ENCODE data around the gene NAV2.

The NAV2 gene

GRCh38 chr11:19772480-19772879 is 59.8 kb downstream of the NAV2 start:
- no peak overlapping the region for H3K4me3 ChIP-seq (ENCODE audit: low read depth, low read length)
- TF ChIP-seq, protein P1, sequence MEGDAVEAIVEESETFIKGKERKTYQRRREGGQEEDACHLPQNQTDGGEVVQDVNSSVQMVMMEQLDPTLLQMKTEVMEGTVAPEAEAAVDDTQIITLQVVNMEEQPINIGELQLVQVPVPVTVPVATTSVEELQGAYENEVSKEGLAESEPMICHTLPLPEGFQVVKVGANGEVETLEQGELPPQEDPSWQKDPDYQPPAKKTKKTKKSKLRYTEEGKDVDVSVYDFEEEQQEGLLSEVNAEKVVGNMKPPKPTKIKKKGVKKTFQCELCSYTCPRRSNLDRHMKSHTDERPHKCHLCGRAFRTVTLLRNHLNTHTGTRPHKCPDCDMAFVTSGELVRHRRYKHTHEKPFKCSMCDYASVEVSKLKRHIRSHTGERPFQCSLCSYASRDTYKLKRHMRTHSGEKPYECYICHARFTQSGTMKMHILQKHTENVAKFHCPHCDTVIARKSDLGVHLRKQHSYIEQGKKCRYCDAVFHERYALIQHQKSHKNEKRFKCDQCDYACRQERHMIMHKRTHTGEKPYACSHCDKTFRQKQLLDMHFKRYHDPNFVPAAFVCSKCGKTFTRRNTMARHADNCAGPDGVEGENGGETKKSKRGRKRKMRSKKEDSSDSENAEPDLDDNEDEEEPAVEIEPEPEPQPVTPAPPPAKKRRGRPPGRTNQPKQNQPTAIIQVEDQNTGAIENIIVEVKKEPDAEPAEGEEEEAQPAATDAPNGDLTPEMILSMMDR (IDR thresholded peaks at IDR 0.05; ENCODE audit: insufficient read depth, low read depth, low read length, missing control alignments), result no peak
- no peak for DNase-seq (ENCODE audit: low read depth)

- H3K4me3 ChIP-seq (ENCODE audit: low read depth, low read length), result no peak overlapping the region
- DNase-seq (ENCODE audit: low read depth), result no peak
- TF ChIP-seq, protein P1 (IDR thresholded peaks at IDR 0.05; ENCODE audit: insufficient read depth, low read depth, low read length, missing control alignments), result no peak
Measured at GRCh38 chr11:19774329-19774728, 61.7 kb downstream of the NAV2 start.

GRCh38 chr11:19774817-19775580 is 62.4 kb downstream of the NAV2 start:
- TF ChIP-seq, protein P1 (IDR thresholded peaks at IDR 0.05; ENCODE audit: insufficient read depth, low read depth, low read length, missing control alignments), result no peak
- no peak for DNase-seq (ENCODE audit: low read depth)

DNA sequence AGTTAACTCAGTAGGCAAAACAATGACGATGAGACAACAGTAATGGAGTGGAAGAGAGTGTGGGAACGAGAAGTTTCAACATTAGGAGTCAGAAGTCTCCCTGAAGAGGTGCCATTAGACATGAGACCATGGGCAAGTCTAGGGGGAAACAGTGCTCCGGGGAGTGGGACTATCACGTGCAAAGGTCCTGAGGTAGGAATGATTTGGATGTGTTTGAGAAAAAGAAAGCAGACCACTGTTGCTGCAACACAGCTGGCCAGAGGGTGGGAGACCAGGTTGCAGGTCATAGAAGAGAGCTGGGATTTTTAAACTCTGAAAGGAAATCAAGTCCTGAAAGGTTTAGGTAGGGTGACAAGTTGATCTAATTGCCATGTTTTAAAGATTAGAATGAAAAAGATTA is 63.0 kb downstream of the NAV2 start:
- DNase-seq (ENCODE audit: low read depth), result no peak
- TF ChIP-seq, protein P1 (IDR thresholded peaks at IDR 0.05; ENCODE audit: insufficient read depth, low read depth, low read length, missing control alignments), result no peak
- H3K4me3 ChIP-seq (ENCODE audit: low read depth, low read length), result no peak overlapping the region

More at GRCh38 chr11:19774817-19775580, 62.4 kb downstream of the NAV2 start:
- H3K4me3 ChIP-seq (ENCODE audit: low read depth, low read length), result no peak overlapping the region

- TF ChIP-seq, protein P1 (IDR thresholded peaks at IDR 0.05; ENCODE audit: insufficient read depth, low read depth, low read length, missing control alignments), result no peak
- peak; percentile 27 for DNase-seq (ENCODE audit: low read depth)
- H3K4me3 ChIP-seq (ENCODE audit: low read depth, low read length), result peak overlapping the region; percentile 54
Measured at GRCh38 chr11:19777039-19777376, 64.4 kb downstream of the NAV2 start.

DNA sequence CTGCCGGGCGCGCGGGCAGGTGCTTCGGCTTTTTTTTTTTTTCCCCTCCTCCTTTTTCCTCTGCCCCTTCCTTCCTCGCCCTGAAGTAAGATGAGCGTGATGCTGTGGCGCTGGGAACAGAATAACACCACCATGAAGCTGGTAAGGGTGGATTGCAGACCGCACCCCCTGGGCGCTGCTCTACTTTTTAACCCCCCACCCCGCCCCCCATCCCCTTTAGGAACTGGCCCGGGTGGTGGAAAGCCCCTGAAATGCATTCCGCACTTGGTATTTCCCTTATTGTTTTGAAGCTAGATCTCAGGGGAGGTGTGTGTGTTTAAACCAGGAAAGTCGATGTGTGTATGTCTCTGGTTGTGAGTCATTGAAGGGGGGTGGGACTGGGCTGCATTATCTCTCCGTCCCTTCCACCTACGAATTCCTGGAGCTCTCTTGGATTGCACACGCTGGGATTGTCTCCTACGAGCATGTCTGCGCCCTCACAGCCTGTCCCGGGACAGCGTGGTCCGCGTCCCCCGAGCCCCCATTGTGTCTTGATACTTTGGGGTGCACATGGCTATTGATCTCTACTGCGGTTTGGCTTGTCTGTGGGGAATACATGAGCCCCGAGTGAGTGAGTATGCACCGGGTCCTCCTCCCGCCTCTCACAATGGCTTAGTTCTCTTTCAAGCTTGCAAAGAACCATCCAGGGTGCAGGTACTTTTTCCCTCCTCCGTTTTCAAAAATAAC is 64.9 kb downstream of the NAV2 start:
- peak overlapping the region; percentile 54 for H3K4me3 ChIP-seq (ENCODE audit: low read depth, low read length)
- DNase-seq (ENCODE audit: low read depth), result peak; percentile 83
- TF ChIP-seq, protein P1 (IDR thresholded peaks at IDR 0.05; ENCODE audit: insufficient read depth, low read depth, low read length, missing control alignments), result no peak
